Caco-2 (cell line): ENCODE measurements around the gene ZNF331. TPM values are rescaled to one million over a fixed set of nuclear protein-coding genes. Genes with fewer than 3 reads are reported as not detected.
A peak's percentile ranks its signal among the peaks of the same experiment; 100 is the strongest.

Source experiments
- BruUV-seq: library from RNA; stranded (reverse); fragments of 400-500 nt; replicated peaks from 2 replicates; lab custom pipeline; 2021; lab: Mats Ljungman, UMichigan
- CTCF ChIA-PET: fragments of 300-600 bp; sonication (Branson Sonifier 250); formaldehyde crosslinking; loops from one replicate; lab custom pipeline; 2022; ENCODE audit warnings: antibody characterized with exemption; lab: Charles Lee
- POLR2A ChIA-PET: fragments of 300-600 bp; sonication (Branson Sonifier 250); formaldehyde crosslinking; loops from one replicate; lab custom pipeline; 2022; ENCODE audit warnings: antibody characterized with exemption; lab: Charles Lee
- DNase-seq, 2 experiments: peaks; one replicate each; pipeline versions ENCODE4 v3.0.0 to v3.0.0-alpha.2; 2020 to 2022
- H3K27me3 ChIP-seq: replicated peaks from 2 replicates; pipeline ENCODE4 v1.6.0; 2011; ENCODE audit warnings: low read length; ENCODE audit not compliant: control insufficient read depth, insufficient read depth
- H3K36me3 ChIP-seq: 2 replicates; pipeline ENCODE4 v1.5.1; 2011; ENCODE audit warnings: low read length; ENCODE audit not compliant: control insufficient read depth, insufficient read depth
- H3K4me1 ChIP-seq: fragments of 250-450 bp; sonication (Bioruptor Pico); 2 replicates; pipeline ENCODE4 v1.5.1; 2020; ENCODE audit warnings: mild to moderate bottlenecking
- H3K4me3 ChIP-seq: 2 replicates; pipeline ENCODE4 v1.5.1; 2011; ENCODE audit warnings: low read depth, mild to moderate bottlenecking, control low read depth, low read length
- H3K9me3 ChIP-seq: fragments of 250-450 bp; sonication (Bioruptor Pico); 2 replicates; pipeline ENCODE4 v1.5.1; 2020; ENCODE audit warnings: mild to moderate bottlenecking, moderate library complexity
- H3K27ac Mint-ChIP-seq: one replicate; pipeline ENCODE4 v1.8.0; 2022; ENCODE audit warnings: mixed read lengths; ENCODE audit not compliant: unreplicated experiment
- H3K27me3 Mint-ChIP-seq: one replicate; pipeline ENCODE4 v1.8.0; 2022; ENCODE audit warnings: mixed read lengths; ENCODE audit not compliant: insufficient read depth, unreplicated experiment
- H3K36me3 Mint-ChIP-seq: one replicate; pipeline ENCODE4 v1.8.0; 2022; ENCODE audit warnings: mild to moderate bottlenecking, mixed read lengths; ENCODE audit not compliant: insufficient read depth, unreplicated experiment
- H3K4me1 Mint-ChIP-seq: one replicate; pipeline ENCODE4 v1.8.0; 2022; ENCODE audit warnings: low read depth, mixed read lengths; ENCODE audit not compliant: unreplicated experiment
- H3K4me3 Mint-ChIP-seq: one replicate; pipeline ENCODE4 v1.8.0; 2022; ENCODE audit warnings: mild to moderate bottlenecking, moderate library complexity, mixed read lengths; ENCODE audit not compliant: unreplicated experiment
- H3K9me3 Mint-ChIP-seq: one replicate; pipeline ENCODE4 v1.8.0; 2022; ENCODE audit warnings: mixed read lengths; ENCODE audit not compliant: unreplicated experiment
- intact Hi-C: fragments of 100-400 bp; cut with micrococcal nuclease; formaldehyde crosslinking; loops from one replicate; pipeline ENCODE4 v1.10.0; 2022; ENCODE audit not compliant: unreplicated experiment
- total RNA-seq: library from RNA; stranded (reverse); gene quantifications from 2 replicates; pipeline ENCODE4 v1.2.3, GENCODE V29; 2022
- TF ChIP-seq, protein P1 (sequence below), 2 experiments: fragments of 200-600 bp in 1 of 2; IDR thresholded peaks; 1 replicate in 1 of 2; 2 replicates in 1 of 2; pipeline versions ENCODE4 v1.5.1 to v1.8.0; 2011 to 2022; ENCODE audit warnings: antibody characterized with exemption in 1 of 2, control low read depth in 1 of 2, inconsistent platforms in 1 of 2, low read depth in 1 of 2, low read length in 1 of 2, mild to moderate bottlenecking in 1 of 2, moderate library complexity in 1 of 2; ENCODE audit not compliant: insufficient read depth in 1 of 2, severe bottlenecking in 1 of 2, unreplicated experiment in 1 of 2

Gene ZNF331
- total RNA-seq, 1 experiment from 2014 or later, result 42.2 TPM

DNA sequence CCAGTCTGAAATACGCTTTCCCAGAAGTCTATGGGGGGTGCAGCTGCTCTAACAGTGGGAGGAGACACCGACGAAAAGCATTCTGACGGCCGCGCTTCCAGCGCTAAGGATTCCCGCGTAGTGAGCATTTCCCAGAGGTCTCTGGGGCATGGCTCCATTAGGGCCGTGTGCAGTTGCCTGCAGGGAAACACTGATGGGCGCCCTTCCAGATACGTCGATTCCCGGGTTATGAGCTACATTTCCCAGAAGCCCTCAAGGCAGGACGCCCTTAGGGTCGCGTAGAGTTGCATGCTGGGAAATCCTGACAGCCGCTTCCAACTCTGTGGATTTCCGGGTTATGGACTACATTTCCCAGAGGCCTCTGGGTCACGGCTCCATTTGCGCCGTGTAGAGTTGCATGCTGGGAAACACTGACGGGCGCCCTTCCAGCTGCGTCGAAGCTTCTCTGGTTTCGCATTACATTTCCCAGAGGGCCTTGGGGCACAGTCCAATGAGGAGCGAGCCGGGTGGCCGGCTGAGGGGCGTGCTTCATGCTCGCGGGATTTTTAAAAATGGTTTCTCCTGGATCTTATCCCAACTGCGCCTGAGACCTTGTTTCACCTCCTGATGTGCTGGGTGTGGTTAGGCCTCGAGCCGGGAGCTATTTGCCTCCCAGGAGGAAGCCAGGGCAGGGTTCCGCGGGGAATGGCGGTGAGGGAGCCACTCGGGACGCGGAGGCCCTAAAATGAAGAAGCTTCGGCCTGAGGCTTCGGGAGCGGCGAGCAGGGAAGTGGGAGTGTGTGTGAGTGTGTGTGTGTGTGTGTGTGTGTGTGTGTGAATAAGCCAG lies 17.2 kb upstream of the ZNF331 start:
- no peaks in the 10 kb centered on the region for H3K36me3 ChIP-seq
- POLR2A ChIA-PET, result interaction anchor here (0.5 to 1.5 kb wide), 9 partner anchors 13 to 522 kb away, joined by 3 to 6 read pairs (median 4); partner anchors contain the start of genes ZNF761 and ZNF765
- intact Hi-C loops, result loop anchor here (1.0 kb wide), 2 partner anchors 18 to 34 kb away; partner anchors contain the start of gene ZNF331
- H3K36me3 Mint-ChIP-seq, result peaks cover 36% of the 10 kb centered on the region
- no TSS peak for BruUV-seq
- TF ChIP-seq, protein P1, sequence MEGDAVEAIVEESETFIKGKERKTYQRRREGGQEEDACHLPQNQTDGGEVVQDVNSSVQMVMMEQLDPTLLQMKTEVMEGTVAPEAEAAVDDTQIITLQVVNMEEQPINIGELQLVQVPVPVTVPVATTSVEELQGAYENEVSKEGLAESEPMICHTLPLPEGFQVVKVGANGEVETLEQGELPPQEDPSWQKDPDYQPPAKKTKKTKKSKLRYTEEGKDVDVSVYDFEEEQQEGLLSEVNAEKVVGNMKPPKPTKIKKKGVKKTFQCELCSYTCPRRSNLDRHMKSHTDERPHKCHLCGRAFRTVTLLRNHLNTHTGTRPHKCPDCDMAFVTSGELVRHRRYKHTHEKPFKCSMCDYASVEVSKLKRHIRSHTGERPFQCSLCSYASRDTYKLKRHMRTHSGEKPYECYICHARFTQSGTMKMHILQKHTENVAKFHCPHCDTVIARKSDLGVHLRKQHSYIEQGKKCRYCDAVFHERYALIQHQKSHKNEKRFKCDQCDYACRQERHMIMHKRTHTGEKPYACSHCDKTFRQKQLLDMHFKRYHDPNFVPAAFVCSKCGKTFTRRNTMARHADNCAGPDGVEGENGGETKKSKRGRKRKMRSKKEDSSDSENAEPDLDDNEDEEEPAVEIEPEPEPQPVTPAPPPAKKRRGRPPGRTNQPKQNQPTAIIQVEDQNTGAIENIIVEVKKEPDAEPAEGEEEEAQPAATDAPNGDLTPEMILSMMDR (IDR thresholded peaks at IDR 0.05; ENCODE audit: insufficient read depth in 1 of 2, low read depth in 1 of 2, low read length in 1 of 2, severe bottlenecking in 1 of 2, unreplicated experiment in 1 of 2), result no peak
- H3K4me3 Mint-ChIP-seq, result peak overlapping the region; percentile 90
- CTCF ChIA-PET, result interaction anchor here (0.6 to 1.2 kb wide), 8 partner anchors 8 to 325 kb away, joined by 3 to 6 read pairs (median 4); partner anchors contain the start of gene ZNF761
- H3K27me3 Mint-ChIP-seq, result no peaks in the 10 kb centered on the region
- H3K27ac Mint-ChIP-seq, result peak overlapping the region; percentile 85
- peaks cover 5% of the 10 kb centered on the region for H3K9me3 ChIP-seq
- H3K4me1 ChIP-seq, result no peaks in the 10 kb centered on the region
- DNase-seq, result peak; percentile 92 to 97
- H3K27me3 ChIP-seq, result no peaks in the 10 kb centered on the region
- peaks cover 19% of the 10 kb centered on the region for H3K9me3 Mint-ChIP-seq
- peak overlapping the region; percentile 78 for H3K4me3 ChIP-seq
- H3K4me1 Mint-ChIP-seq, result no peaks in the 10 kb centered on the region

DNA sequence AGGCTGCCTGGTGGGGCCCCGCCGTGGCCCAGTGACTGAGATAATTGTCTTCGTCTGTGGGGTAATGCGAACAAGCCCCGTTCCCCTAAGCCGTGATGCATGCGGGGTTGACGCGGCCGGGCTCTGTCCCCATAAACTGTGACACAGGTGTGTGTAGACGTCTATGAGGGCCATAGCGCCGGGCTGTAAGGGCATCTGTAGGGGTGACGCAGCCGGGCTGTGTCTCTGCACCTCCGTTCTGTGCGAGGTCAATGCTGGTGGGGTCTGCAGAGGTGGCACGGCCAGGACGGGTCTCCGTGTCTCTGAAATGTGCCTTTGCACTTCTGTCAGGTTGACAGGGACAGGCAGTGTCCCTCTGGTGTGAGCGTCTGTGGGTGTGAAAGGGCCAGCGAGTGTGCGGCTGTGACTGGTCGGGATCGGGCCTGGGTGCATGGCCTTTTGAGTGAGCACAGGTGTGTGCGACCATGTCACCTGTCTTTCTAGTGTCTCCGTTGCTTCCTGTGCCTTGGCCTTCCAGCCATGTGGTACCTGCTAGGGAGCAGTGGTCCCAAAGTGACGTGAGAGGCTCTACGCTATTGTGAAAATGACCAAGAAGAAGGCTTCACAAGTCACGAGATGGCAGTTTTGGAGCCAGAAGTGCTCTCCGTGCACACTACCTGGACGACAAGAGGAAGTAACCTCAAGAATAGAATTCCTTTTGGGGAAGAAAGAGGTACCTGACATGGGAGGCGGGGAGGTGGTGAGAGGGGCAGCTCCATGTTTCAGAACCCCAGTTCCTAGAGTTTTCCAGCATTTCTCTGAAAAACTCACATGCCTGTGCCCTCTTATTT lies 16.4 kb upstream of the ZNF331 start:
- H3K27ac Mint-ChIP-seq, result peak overlapping the region; percentile 85
- peaks cover 41% of the 10 kb centered on the region for H3K36me3 Mint-ChIP-seq
- intact Hi-C loops, result no loop called here
- Histone ChIP-seq H3K9me3 (peaks cover 13% of the 10 kb centered on the region), H3K4me1 (no peaks in the 10 kb centered on the region), H3K36me3 (no peaks in the 10 kb centered on the region), H3K4me3 (peak overlapping the region; percentile 78), H3K27me3 (no peaks in the 10 kb centered on the region)
- ChIA-PET POLR2A (interaction anchor here (1.2 to 1.5 kb wide), 2 partner anchors 17 to 98 kb away, joined by 3 to 4 read pairs; no protein-coding TSS in a partner anchor), CTCF (interaction anchor here (1.0 to 1.2 kb wide), 2 partner anchors 97 to 139 kb away, joined by 3 to 4 read pairs; no protein-coding TSS in a partner anchor)
- peaks cover 24% of the 10 kb centered on the region for H3K9me3 Mint-ChIP-seq
- DNase-seq, result no peak
- H3K4me3 Mint-ChIP-seq, result peak overlapping the region; percentile 90
- H3K4me1 Mint-ChIP-seq, result no peaks in the 10 kb centered on the region
- H3K27me3 Mint-ChIP-seq, result no peaks in the 10 kb centered on the region
- TF ChIP-seq, protein P1 (IDR thresholded peaks at IDR 0.05; ENCODE audit: insufficient read depth in 1 of 2, low read depth in 1 of 2, low read length in 1 of 2, severe bottlenecking in 1 of 2, unreplicated experiment in 1 of 2), result no peak
- BruUV-seq, result TSS peak; percentile 46

DNA sequence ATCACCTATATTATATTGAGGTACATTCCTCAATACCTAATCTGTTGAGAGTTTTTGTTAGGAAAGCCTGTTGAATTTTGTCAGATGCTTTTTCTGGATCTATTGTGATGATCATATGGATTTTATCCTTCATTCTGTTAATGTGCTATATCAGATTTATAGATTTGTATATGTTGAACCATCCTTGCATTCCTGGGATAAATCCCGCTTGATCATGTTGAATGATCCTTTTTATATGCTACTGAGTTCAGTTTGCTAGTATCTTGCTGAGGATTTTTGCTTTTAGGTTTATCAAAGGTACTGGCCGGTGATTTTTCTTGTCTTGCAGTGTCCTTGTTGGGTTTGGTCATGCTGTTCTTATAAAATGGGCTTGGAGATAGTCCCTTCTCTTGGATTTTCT lies 12.0 kb upstream of the ZNF331 start:
- Histone ChIP-seq H3K9me3 (peaks cover 14% of the 10 kb centered on the region), H3K36me3 (no peaks in the 10 kb centered on the region), H3K4me1 (no peaks in the 10 kb centered on the region), H3K4me3 (no peak overlapping the region), H3K27me3 (no peaks in the 10 kb centered on the region)
- peaks cover 44% of the 10 kb centered on the region for H3K36me3 Mint-ChIP-seq
- CTCF ChIA-PET, result no interaction called here
- no peak for DNase-seq
- H3K9me3 Mint-ChIP-seq, result peaks cover 24% of the 10 kb centered on the region
- intact Hi-C loops, result no loop called here
- TF ChIP-seq, protein P1 (IDR thresholded peaks at IDR 0.05; ENCODE audit: insufficient read depth in 1 of 2, low read depth in 1 of 2, low read length in 1 of 2, severe bottlenecking in 1 of 2, unreplicated experiment in 1 of 2), result no peak
- no peak overlapping the region for H3K27ac Mint-ChIP-seq
- POLR2A ChIA-PET, result no interaction called here
- no peaks in the 10 kb centered on the region for H3K27me3 Mint-ChIP-seq
- H3K4me3 Mint-ChIP-seq, result no peak overlapping the region
- no peaks in the 10 kb centered on the region for H3K4me1 Mint-ChIP-seq
- BruUV-seq, result no TSS peak
